Activated CD8-positive, alpha-beta T cell treated with anti-CD3 and anti-CD28 coated beads for 36 hours (primary cell): ENCODE results near the gene OR51A4. TPM values are rescaled to one million over a fixed set of nuclear protein-coding genes. Genes with fewer than 3 reads are reported as not detected.
"Not testable (repeated sequence)": the region's sequence is repeated elsewhere in the genome, so short reads cannot be mapped to it uniquely, and the experiment has no call there.

ENCODE experiments used
- ATAC-seq: fragments of 200-7000 bp; cut with Tn5 transposase; one replicate; pipeline ENCODE4 v1.10.0; 2021; ENCODE audit warnings: mild to moderate bottlenecking, moderate library complexity
- CTCF ChIA-PET: fragments of 350-600 bp; sonication (Branson Sonifier 250); formaldehyde crosslinking; loops from one replicate; lab custom pipeline; 2021; ENCODE audit warnings: antibody characterized with exemption; lab: Charles Lee
- POLR2A ChIA-PET: fragments of 350-600 bp; sonication (Branson Sonifier 250); formaldehyde crosslinking; loops from one replicate; lab custom pipeline; 2021; ENCODE audit warnings: antibody characterized with exemption; lab: Charles Lee
- DNase-seq: peaks from one replicate; pipeline ENCODE4 v3.0.0-alpha.2; 2020
- H3K27ac Mint-ChIP-seq: one replicate; pipeline ENCODE4 v1.8.0; 2021; ENCODE audit warnings: mild to moderate bottlenecking, mixed read lengths
- H3K27me3 Mint-ChIP-seq: one replicate; pipeline ENCODE4 v1.8.0; 2021; ENCODE audit warnings: mixed read lengths
- H3K36me3 Mint-ChIP-seq: one replicate; pipeline ENCODE4 v1.8.0; 2021; ENCODE audit warnings: low read depth, mixed read lengths
- H3K4me1 Mint-ChIP-seq: one replicate; pipeline ENCODE4 v1.8.0; 2021; ENCODE audit warnings: low read depth, mixed read lengths
- H3K4me3 Mint-ChIP-seq: one replicate; pipeline ENCODE4 v1.8.0; 2021; ENCODE audit warnings: mild to moderate bottlenecking, moderate library complexity, mixed read lengths
- H3K9me3 Mint-ChIP-seq: one replicate; pipeline ENCODE4 v1.8.0; 2021; ENCODE audit warnings: mixed read lengths
- intact Hi-C: fragments of 100-400 bp; cut with micrococcal nuclease; formaldehyde crosslinking; loops from one replicate; pipeline ENCODE4 v1.10.0; 2022
- total RNA-seq, 2 experiments: library from RNA; stranded (reverse); gene quantifications; one replicate each; pipeline ENCODE4 v1.2.3, GENCODE V29; 2021
- TF ChIP-seq, protein P1 (sequence below): fragments of 200-600 bp; IDR thresholded peaks from one replicate; pipeline ENCODE4 v1.8.0; 2022; ENCODE audit warnings: antibody characterized with exemption, mild to moderate bottlenecking

Gene OR51A4
- total RNA-seq, 2 experiments from 2014 or later, result not detected

DNA sequence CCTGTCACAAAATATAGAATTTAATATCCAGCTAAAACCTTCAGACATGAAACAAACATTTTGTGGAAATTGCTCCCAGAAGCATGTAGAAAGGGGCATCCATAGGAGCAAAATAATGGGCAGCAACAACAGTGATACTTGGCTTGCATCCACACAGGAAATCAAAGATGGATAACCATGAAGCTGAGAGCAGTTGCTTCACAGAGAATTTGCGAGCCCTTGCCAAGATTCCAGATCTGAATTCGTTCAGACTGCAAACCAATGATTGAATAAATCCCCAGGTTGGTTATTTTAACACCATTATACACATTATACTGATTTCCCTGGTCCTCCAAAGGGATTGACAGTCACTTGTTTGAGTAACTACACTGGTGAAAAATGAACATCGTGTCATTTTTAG is 31.6 kb upstream of the OR51A4 start:
- no peaks in the 10 kb centered on the region for H3K36me3 Mint-ChIP-seq

DNA sequence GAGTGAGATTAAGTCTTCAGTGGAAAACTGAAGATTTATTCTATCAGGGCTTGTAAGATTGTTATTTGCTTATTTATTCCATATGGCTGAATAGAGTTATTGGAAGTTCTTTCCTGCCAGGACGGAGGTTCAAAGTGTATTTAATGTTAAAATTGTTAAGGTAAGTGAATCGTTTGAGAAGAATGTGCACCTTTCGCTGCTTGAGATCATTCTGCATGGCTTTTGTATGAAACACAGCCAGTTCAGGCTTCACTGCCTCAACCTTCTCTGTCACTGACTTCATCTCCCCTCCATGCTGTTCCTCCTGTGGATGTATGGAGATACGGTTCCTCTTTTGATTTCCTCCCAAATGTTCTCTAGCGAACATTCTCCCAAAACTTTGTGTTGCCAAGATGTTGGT is 28.0 kb upstream of the OR51A4 start:
- intact Hi-C loops, result no loop called here
- H3K9me3 Mint-ChIP-seq, result peaks cover 4% of the 10 kb centered on the region
- ChIA-PET POLR2A (no interaction called here), CTCF (no interaction called here)
- no peak overlapping the region for H3K27ac Mint-ChIP-seq
- no peak overlapping the region for H3K4me3 Mint-ChIP-seq
- no peak for ATAC-seq
- TF ChIP-seq, protein P1, sequence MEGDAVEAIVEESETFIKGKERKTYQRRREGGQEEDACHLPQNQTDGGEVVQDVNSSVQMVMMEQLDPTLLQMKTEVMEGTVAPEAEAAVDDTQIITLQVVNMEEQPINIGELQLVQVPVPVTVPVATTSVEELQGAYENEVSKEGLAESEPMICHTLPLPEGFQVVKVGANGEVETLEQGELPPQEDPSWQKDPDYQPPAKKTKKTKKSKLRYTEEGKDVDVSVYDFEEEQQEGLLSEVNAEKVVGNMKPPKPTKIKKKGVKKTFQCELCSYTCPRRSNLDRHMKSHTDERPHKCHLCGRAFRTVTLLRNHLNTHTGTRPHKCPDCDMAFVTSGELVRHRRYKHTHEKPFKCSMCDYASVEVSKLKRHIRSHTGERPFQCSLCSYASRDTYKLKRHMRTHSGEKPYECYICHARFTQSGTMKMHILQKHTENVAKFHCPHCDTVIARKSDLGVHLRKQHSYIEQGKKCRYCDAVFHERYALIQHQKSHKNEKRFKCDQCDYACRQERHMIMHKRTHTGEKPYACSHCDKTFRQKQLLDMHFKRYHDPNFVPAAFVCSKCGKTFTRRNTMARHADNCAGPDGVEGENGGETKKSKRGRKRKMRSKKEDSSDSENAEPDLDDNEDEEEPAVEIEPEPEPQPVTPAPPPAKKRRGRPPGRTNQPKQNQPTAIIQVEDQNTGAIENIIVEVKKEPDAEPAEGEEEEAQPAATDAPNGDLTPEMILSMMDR, result no peak
- H3K36me3 Mint-ChIP-seq, result no peaks in the 10 kb centered on the region
- H3K4me1 Mint-ChIP-seq, result no peaks in the 10 kb centered on the region
- no peak for DNase-seq
- H3K27me3 Mint-ChIP-seq, result no peaks in the 10 kb centered on the region

More for the DNA sequence above, 31.6 kb upstream of the OR51A4 start:
- ATAC-seq (no peak), DNase-seq (no peak)
- POLR2A ChIA-PET, result no interaction called here
- H3K4me1 Mint-ChIP-seq, result no peaks in the 10 kb centered on the region
- TF ChIP-seq, protein P1, result no peak
- H3K9me3 Mint-ChIP-seq, result peaks cover 4% of the 10 kb centered on the region
- no peak overlapping the region for H3K27ac Mint-ChIP-seq
- no peak overlapping the region for H3K4me3 Mint-ChIP-seq
- CTCF ChIA-PET, result no interaction called here
- no peaks in the 10 kb centered on the region for H3K27me3 Mint-ChIP-seq
- intact Hi-C loops, result no loop called here

DNA sequence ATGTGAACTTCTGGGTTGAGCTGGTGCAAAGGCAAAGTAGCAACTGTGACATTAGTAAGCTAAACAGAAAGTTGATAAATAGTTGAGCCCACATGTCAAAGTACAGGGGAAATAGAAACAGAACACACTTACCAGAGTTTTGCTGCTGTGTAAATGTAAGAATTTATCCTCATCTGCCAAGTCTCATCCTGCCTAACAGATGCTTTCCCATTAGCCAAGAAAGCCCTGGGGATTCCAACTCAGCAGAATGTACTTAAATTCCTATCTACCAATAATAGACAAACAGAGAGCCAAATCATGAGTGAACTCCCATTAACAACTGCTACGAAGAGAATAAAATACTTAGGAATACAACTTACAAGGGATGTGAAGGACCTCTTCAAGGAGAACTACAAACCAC is 15.4 kb upstream of the OR51A4 start:
- no peaks in the 10 kb centered on the region for H3K36me3 Mint-ChIP-seq
- POLR2A ChIA-PET, result no interaction called here
- H3K27me3 Mint-ChIP-seq, result no peaks in the 10 kb centered on the region
- ATAC-seq, result no peak
- H3K27ac Mint-ChIP-seq, result no peak overlapping the region
- CTCF ChIA-PET, result no interaction called here
- TF ChIP-seq, protein P1, result no peak
- H3K9me3 Mint-ChIP-seq, result no peaks in the 10 kb centered on the region
- H3K4me3 Mint-ChIP-seq, result no peak overlapping the region
- intact Hi-C loops, result no loop called here
- DNase-seq, result no peak
- no peaks in the 10 kb centered on the region for H3K4me1 Mint-ChIP-seq

DNA sequence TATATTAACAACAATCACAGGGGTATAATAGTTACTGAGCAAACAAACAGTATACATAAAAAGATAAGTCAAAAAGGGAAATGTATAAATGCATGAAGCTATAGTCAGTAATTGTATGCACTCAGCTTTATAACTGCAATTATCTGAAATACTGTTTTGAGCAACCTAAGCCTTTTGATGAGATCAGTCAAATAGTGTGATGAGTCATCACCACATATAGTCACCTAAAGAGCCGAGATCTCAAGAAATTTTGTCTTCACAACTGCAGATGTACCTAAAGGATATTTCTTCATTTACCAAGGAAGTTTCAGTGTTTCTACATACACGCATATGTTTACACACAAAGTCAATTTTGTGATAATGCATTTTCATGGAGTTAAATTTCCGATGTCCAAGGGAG is 13.5 kb upstream of the OR51A4 start:
- TF ChIP-seq, protein P1, result no peak
- intact Hi-C loops, result no loop called here
- Mint-ChIP-seq H3K36me3 (no peaks in the 10 kb centered on the region), H3K4me1 (no peaks in the 10 kb centered on the region), H3K4me3 (no peak overlapping the region), H3K27me3 (no peaks in the 10 kb centered on the region), H3K27ac (no peak overlapping the region), H3K9me3 (no peaks in the 10 kb centered on the region)
- ATAC-seq (no peak), DNase-seq (no peak)
- ChIA-PET POLR2A (no interaction called here), CTCF (no interaction called here)

DNA sequence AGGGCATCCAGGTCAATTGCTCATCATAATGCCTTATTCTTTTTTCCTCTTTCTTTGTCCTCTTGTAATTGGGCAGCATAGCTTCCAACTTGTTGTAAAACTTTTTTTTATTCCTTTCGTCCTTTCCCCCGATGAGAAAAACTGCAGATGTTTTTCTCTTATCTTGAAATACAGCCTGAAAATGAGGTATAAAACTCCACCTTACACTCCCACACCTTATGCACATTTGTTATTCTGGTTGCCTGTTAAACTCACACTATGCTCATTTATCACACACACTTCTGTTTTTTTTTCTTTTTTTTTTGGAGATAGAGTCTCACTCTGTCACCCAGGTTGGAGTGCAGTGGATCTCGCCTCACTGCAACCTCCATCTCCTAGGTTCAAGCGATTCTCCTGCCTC is 10.0 kb upstream of the OR51A4 start:
- Mint-ChIP-seq H3K27ac (no peak overlapping the region), H3K4me1 (no peaks in the 10 kb centered on the region), H3K4me3 (no peak overlapping the region), H3K9me3 (no peaks in the 10 kb centered on the region), H3K27me3 (no peaks in the 10 kb centered on the region), H3K36me3 (no peaks in the 10 kb centered on the region)
- ChIA-PET CTCF (no interaction called here), POLR2A (no interaction called here)
- TF ChIP-seq, protein P1, result no peak
- intact Hi-C loops, result no loop called here
- DNase-seq, result no peak
- ATAC-seq, result no peak

DNA sequence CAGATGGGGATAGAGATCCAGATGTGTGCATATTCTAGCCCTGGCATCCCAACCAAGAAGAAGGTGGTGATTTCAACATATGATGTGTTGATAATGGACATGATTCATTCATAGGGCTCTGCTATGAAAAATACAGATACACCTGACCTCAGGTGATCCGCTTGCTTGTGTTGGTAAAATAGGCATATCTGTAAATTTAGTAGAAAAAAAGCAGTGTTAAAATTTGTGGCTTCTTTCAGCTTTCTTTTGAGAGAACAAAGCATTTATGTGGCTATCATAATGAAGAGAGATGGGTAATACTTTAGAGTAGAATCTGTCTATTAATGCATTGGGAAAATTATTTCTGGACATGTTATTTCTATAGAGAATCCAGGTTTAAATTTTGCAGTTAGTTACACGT is 8.2 kb upstream of the OR51A4 start, which contains the start of gene OR51A2:
TSS of gene OR51A2 (minus strand) at position 101 of the 400 bp plus-strand sequence. CDS start at position 101, 0 bp downstream.
- H3K27ac Mint-ChIP-seq, H3K4me1 Mint-ChIP-seq, DNase-seq, H3K36me3 Mint-ChIP-seq, intact Hi-C loops, ATAC-seq, POLR2A ChIA-PET, CTCF ChIA-PET, H3K9me3 Mint-ChIP-seq, H3K27me3 Mint-ChIP-seq, H3K4me3 Mint-ChIP-seq: not testable (repeated sequence)
